SK-N-SH treated with all-trans-retinoic acid at 6 μM for 48 hours (cell line): ENCODE data around the gene ERC1.

Source experiments
- CREB5 ChIP-seq: fragments of 250-450 bp; sonication (Bioruptor Pico); IDR thresholded peaks from 2 replicates; pipeline ENCODE4 v1.5.1; 2020; ENCODE audit warnings: low read depth, mild to moderate bottlenecking, moderate library complexity
- ZFP30 ChIP-seq: fragments of 450-650 bp; formaldehyde crosslinking; IDR thresholded peaks from 2 replicates; pipeline ENCODE4 v1.5.0; 2022; ENCODE audit warnings: mild to moderate bottlenecking, moderate library complexity
- ZNF70 ChIP-seq: fragments of 450-650 bp; formaldehyde crosslinking; IDR thresholded peaks from 2 replicates; pipeline ENCODE4 v1.5.0; 2020; ENCODE audit warnings: mild to moderate bottlenecking, moderate library complexity

DNA sequence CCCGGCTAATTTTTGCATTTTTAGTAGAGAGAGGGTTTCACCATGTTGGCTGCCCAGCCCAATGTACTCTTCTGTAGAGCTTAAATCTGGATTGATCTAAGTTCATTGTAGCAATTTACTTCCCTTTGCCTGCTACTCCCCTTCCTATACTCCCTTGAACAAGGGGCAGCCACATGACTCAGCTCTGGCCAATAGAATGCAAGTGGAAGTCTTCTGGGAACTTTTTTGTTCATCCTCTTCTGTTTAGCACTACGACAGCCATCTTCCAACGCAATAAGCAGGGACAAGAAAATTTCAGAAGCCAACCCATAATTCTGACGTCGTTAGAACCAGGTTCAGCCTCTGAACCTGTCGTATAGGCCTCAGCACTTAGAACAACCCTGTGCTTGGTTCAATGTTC lies 35.1 kb upstream of the ERC1 start:
- TF ChIP-seq ZNF70 (CRISPR knock-in tag) (no peak), CREB5 (CRISPR knock-in tag) (no peak), ZFP30 (no peak)
